HepG2 (cell line): Measurements from ENCODE around the gene TTLL8. TPM values are rescaled to one million over a fixed set of nuclear protein-coding genes. Genes with fewer than 3 reads are reported as not detected.
A peak's percentile ranks its signal among the peaks of the same experiment; 100 is the strongest.

Experiments used
- ATF1 ChIP-seq: IDR thresholded peaks from 2 replicates; pipeline ENCODE4 v1.6.1; 2016; ENCODE audit warnings: mild to moderate bottlenecking, control low read depth
- CENPT ChIP-seq: sonication (generic); formaldehyde crosslinking; IDR thresholded peaks from 2 replicates; pipeline ENCODE4 v1.8.0; 2022; ENCODE audit warnings: low read depth, mild to moderate bottlenecking, moderate library complexity, missing genetic modification reagents
- HNF4G ChIP-seq, 2 experiments: sonication (generic) in 1 of 2; formaldehyde crosslinking in 1 of 2; IDR thresholded peaks; 2 replicates each; pipeline versions ENCODE4 v1.4.0 to v1.6.1; 2011 to 2020; ENCODE audit warnings: borderline replicate concordance in 2 of 2, low read depth in 2 of 2, mild to moderate bottlenecking in 2 of 2, low read length in 1 of 2, missing genetic modification reagents in 1 of 2, moderate library complexity in 1 of 2
- HOXA3 ChIP-seq: sonication (generic); formaldehyde crosslinking; IDR thresholded peaks from 2 replicates; pipeline ENCODE4 v1.5.0; 2020; ENCODE audit warnings: missing genetic modification reagents
- JUND ChIP-seq: sonication (generic); formaldehyde crosslinking; IDR thresholded peaks from 2 replicates; pipeline ENCODE4 v1.8.0; 2022; ENCODE audit warnings: mild to moderate bottlenecking, missing genetic modification reagents
- MTA3 ChIP-seq: sonication (generic); formaldehyde crosslinking; IDR thresholded peaks from 2 replicates; pipeline ENCODE4 v1.4.0; 2020; ENCODE audit warnings: missing genetic modification reagents
- NFE2 ChIP-seq: sonication (generic); formaldehyde crosslinking; IDR thresholded peaks from 2 replicates; pipeline ENCODE4 v1.4.0; 2020; ENCODE audit warnings: missing genetic modification reagents
- POGZ ChIP-seq: sonication (generic); formaldehyde crosslinking; IDR thresholded peaks from 2 replicates; pipeline ENCODE4 v1.4.0; 2020; ENCODE audit warnings: mild to moderate bottlenecking, missing genetic modification reagents
- ZNF484 ChIP-seq: sonication (generic); formaldehyde crosslinking; IDR thresholded peaks from 2 replicates; pipeline ENCODE4 v1.5.1; 2020; ENCODE audit warnings: mild to moderate bottlenecking, low read depth, missing genetic modification reagents, borderline replicate concordance
- ZNF737 ChIP-seq: sonication (generic); formaldehyde crosslinking; IDR thresholded peaks from 2 replicates; pipeline ENCODE4 v1.5.0; 2020; ENCODE audit warnings: missing genetic modification reagents, mild to moderate bottlenecking, borderline replicate concordance
- polyA plus RNA-seq, 8 experiments: library from polyadenylated mRNA; depleted of rRNA in 3 of 8; stranded (reverse) in 7 of 8; unstranded in 1 of 8; fragments of >200 nt; fragmentation: Illumina TruSeq in 4 of 8; extraction: Trizol in 4 of 8; gene quantifications; 2 replicates each; pipeline versions ENCODE4 v1.2.1 to v1.2.3, GENCODE V29; 2011 to 2016; ENCODE audit warnings: low read depth in 4 of 8, missing spikeins in 1 of 8, mixed read lengths in 1 of 8; ENCODE audit not compliant: insufficient read depth in 1 of 8
- total RNA-seq, 5 experiments: library from RNA; depleted of rRNA; stranded (reverse); fragments of >200 nt; fragmentation: Illumina TruSeq; extraction: Trizol; gene quantifications; 2 replicates each; pipeline ENCODE4 v1.2.3, GENCODE V29; 2016; ENCODE audit warnings: low read depth in 1 of 5
- TF ChIP-seq, protein P1 (sequence below): sonication (generic); formaldehyde crosslinking; IDR thresholded peaks from 2 replicates; pipeline ENCODE4 v1.4.0; 2020; ENCODE audit warnings: mild to moderate bottlenecking, low read depth, missing genetic modification reagents
- TF ChIP-seq, protein P2 (sequence below): sonication (generic); formaldehyde crosslinking; IDR thresholded peaks from 2 replicates; pipeline ENCODE4 v1.5.1; 2020; ENCODE audit warnings: missing genetic modification reagents, mild to moderate bottlenecking, borderline replicate concordance
- TF ChIP-seq, protein P3 (sequence below), 2 experiments: sonication (generic) in 1 of 2; formaldehyde crosslinking in 1 of 2; IDR thresholded peaks; 2 replicates each; pipeline versions ENCODE4 v1.5.1 to v1.6.1; 2011 to 2020; ENCODE audit warnings: borderline replicate concordance in 1 of 2, low read depth in 1 of 2, low read length in 1 of 2, mild to moderate bottlenecking in 1 of 2, missing genetic modification reagents in 1 of 2, moderate library complexity in 1 of 2
- TF ChIP-seq, protein P4 (sequence below): sonication (generic); formaldehyde crosslinking; IDR thresholded peaks from 2 replicates; pipeline ENCODE4 v1.4.0; 2020; ENCODE audit warnings: missing genetic modification reagents, mild to moderate bottlenecking, borderline replicate concordance
- TF ChIP-seq, protein P5 (sequence below): sonication (generic); formaldehyde crosslinking; IDR thresholded peaks from 2 replicates; pipeline ENCODE4 v1.4.0; 2020; ENCODE audit warnings: missing genetic modification reagents, mild to moderate bottlenecking, borderline replicate concordance
- TF ChIP-seq, protein P6 (sequence below): sonication (generic); formaldehyde crosslinking; IDR thresholded peaks from 2 replicates; pipeline ENCODE4 v1.4.0; 2020; ENCODE audit warnings: low read depth, mild to moderate bottlenecking, missing genetic modification reagents

Gene TTLL8
- total and polyA plus RNA-seq, 2 of the 13 experiments (the other 11 are each of a cell fraction or from before 2014, with no cell fraction given): not detected

DNA sequence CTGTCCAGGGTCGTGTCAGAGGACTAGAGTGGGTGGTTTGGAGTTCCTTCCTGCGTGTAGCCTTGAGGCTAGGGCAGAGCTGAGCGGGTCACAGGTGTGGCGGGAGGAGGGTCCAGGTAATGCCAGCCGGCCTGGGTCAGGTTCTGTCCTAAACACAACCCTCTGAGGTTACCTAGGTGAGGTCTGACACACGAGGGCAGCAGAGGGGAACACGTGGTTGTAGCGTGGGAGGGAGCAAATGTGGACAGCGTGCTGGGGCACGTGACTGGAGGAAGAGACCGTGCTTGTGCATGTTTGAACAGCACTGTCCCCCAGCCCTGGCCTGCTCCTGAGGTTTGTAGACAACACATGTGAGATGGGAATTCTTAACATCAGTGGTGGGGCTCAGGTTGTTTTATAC lies 44.8 kb upstream of the TTLL8 start (continued):
- TF ChIP-seq MTA3 (CRISPR knock-in tag) (no peak), CENPT (CRISPR knock-in tag) (peak; percentile 86; the same call in 1 of the 2 replicates), ZNF484 (CRISPR knock-in tag) (0 out of 2 replicates have a peak, but pooled peaks have one; percentile 31), HOXA3 (peak; percentile 70), JUND (CRISPR knock-in tag) (no peak), ZNF737 (CRISPR knock-in tag) (peak; percentile 81; the same call in 1 of the 2 replicates), ATF1 (CRISPR knock-in tag) (no peak), NFE2 (CRISPR knock-in tag) (no peak), POGZ (CRISPR knock-in tag) (no peak), HNF4G (IDR thresholded peaks at IDR 0.05; ENCODE audit: borderline replicate concordance, low read depth, low read length) (no peak), HNF4G (CRISPR knock-in tag; IDR thresholded peaks at IDR 0.05; ENCODE audit: borderline replicate concordance, low read depth) (no peak)
- TF ChIP-seq, protein P1, sequence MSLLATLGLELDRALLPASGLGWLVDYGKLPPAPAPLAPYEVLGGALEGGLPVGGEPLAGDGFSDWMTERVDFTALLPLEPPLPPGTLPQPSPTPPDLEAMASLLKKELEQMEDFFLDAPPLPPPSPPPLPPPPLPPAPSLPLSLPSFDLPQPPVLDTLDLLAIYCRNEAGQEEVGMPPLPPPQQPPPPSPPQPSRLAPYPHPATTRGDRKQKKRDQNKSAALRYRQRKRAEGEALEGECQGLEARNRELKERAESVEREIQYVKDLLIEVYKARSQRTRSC (CRISPR knock-in tag): no peak
- TF ChIP-seq, protein P2, sequence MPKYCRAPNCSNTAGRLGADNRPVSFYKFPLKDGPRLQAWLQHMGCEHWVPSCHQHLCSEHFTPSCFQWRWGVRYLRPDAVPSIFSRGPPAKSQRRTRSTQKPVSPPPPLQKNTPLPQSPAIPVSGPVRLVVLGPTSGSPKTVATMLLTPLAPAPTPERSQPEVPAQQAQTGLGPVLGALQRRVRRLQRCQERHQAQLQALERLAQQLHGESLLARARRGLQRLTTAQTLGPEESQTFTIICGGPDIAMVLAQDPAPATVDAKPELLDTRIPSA (CRISPR knock-in tag): no peak
- TF ChIP-seq, protein P3, sequence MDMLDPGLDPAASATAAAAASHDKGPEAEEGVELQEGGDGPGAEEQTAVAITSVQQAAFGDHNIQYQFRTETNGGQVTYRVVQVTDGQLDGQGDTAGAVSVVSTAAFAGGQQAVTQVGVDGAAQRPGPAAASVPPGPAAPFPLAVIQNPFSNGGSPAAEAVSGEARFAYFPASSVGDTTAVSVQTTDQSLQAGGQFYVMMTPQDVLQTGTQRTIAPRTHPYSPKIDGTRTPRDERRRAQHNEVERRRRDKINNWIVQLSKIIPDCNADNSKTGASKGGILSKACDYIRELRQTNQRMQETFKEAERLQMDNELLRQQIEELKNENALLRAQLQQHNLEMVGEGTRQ (IDR thresholded peaks at IDR 0.05; ENCODE audit: low read depth, low read length): peak; percentile 93
- TF ChIP-seq, protein P3 (CRISPR knock-in tag; IDR thresholded peaks at IDR 0.05; ENCODE audit: borderline replicate concordance): peak; percentile 93; the same call in 1 of the 2 replicates
- TF ChIP-seq, protein P4, sequence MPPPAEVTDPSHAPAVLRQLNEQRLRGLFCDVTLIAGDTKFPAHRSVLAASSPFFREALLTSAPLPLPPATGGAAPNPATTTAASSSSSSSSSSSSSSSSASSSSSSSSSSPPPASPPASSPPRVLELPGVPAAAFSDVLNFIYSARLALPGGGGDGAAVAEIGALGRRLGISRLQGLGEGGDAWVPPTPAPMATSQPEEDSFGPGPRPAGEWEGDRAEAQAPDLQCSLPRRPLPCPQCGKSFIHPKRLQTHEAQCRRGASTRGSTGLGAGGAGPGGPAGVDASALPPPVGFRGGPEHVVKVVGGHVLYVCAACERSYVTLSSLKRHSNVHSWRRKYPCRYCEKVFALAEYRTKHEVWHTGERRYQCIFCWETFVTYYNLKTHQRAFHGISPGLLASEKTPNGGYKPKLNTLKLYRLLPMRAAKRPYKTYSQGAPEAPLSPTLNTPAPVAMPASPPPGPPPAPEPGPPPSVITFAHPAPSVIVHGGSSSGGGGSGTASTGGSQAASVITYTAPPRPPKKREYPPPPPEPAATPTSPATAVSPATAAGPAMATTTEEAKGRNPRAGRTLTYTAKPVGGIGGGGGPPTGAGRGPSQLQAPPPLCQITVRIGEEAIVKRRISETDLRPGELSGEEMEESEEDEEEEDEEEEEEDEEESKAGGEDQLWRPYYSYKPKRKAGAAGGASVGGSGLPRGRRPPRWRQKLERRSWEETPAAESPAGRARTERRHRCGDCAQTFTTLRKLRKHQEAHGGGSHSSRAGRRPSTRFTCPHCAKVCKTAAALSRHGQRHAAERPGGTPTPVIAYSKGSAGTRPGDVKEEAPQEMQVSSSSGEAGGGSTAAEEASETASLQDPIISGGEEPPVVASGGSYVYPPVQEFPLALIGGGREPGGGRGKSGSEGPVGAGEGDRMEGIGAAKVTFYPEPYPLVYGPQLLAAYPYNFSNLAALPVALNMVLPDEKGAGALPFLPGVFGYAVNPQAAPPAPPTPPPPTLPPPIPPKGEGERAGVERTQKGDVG (CRISPR knock-in tag): 0 out of 2 replicates have a peak, but pooled peaks have one; percentile 62
- TF ChIP-seq, protein P5, sequence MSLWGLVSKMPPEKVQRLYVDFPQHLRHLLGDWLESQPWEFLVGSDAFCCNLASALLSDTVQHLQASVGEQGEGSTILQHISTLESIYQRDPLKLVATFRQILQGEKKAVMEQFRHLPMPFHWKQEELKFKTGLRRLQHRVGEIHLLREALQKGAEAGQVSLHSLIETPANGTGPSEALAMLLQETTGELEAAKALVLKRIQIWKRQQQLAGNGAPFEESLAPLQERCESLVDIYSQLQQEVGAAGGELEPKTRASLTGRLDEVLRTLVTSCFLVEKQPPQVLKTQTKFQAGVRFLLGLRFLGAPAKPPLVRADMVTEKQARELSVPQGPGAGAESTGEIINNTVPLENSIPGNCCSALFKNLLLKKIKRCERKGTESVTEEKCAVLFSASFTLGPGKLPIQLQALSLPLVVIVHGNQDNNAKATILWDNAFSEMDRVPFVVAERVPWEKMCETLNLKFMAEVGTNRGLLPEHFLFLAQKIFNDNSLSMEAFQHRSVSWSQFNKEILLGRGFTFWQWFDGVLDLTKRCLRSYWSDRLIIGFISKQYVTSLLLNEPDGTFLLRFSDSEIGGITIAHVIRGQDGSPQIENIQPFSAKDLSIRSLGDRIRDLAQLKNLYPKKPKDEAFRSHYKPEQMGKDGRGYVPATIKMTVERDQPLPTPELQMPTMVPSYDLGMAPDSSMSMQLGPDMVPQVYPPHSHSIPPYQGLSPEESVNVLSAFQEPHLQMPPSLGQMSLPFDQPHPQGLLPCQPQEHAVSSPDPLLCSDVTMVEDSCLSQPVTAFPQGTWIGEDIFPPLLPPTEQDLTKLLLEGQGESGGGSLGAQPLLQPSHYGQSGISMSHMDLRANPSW (CRISPR knock-in tag): no peak
- TF ChIP-seq, protein P6, sequence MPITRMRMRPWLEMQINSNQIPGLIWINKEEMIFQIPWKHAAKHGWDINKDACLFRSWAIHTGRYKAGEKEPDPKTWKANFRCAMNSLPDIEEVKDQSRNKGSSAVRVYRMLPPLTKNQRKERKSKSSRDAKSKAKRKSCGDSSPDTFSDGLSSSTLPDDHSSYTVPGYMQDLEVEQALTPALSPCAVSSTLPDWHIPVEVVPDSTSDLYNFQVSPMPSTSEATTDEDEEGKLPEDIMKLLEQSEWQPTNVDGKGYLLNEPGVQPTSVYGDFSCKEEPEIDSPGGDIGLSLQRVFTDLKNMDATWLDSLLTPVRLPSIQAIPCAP (CRISPR knock-in tag): no peak
